ENCODE measurements around the gene FAM120A. TPM values are rescaled to one million over a fixed set of nuclear protein-coding genes. Genes with fewer than 3 reads are reported as not detected.
A peak's percentile ranks its signal among the peaks of the same experiment; 100 is the strongest.

Gene FAM120A
- total RNA-seq, 1 donor from 2014 or later, result 93.1 TPM

DNA sequence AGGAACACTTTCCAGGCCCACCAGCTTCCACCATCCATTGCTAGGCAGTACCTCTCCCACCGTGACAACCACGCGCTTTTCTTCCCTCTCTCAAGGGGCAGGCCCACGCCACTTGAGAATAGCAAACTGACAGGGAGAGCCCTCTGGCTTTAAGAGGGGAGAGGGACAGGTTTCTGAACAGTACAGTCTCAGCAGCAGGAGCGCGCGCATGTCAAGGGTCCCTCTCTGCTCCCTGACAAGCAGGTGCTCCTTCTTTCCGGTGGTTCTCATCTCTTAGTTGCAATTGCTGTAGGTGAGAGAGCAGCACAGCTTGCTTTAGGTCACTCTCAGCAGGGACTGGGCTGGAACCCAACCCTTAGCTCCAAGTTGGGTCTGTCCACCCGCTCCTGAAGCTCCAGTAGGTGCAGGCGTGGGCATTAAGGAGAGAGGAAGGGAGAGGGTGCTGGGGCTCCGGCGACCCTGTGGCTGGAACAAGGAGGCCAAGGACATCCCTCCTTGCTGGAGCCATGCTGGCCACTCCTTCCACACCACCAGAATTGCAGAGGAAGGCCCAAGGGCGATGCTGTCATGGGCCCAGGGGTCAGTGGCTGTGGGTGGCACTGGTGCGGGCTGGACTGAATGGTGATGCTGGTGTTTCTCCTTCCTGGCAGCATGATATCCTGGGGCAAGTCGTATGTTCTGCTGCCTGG lies 115.9 kb downstream of the FAM120A start:
- TF ChIP-seq, protein P1, sequence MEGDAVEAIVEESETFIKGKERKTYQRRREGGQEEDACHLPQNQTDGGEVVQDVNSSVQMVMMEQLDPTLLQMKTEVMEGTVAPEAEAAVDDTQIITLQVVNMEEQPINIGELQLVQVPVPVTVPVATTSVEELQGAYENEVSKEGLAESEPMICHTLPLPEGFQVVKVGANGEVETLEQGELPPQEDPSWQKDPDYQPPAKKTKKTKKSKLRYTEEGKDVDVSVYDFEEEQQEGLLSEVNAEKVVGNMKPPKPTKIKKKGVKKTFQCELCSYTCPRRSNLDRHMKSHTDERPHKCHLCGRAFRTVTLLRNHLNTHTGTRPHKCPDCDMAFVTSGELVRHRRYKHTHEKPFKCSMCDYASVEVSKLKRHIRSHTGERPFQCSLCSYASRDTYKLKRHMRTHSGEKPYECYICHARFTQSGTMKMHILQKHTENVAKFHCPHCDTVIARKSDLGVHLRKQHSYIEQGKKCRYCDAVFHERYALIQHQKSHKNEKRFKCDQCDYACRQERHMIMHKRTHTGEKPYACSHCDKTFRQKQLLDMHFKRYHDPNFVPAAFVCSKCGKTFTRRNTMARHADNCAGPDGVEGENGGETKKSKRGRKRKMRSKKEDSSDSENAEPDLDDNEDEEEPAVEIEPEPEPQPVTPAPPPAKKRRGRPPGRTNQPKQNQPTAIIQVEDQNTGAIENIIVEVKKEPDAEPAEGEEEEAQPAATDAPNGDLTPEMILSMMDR (IDR thresholded peaks at IDR 0.05), result no peak
- Mint-ChIP-seq H3K4me1 (ENCODE audit: unreplicated experiment) (peaks cover 20% of the 10 kb centered on the region), H3K4me3 (ENCODE audit: unreplicated experiment) (peak overlapping the region; percentile 69), H3K27ac (ENCODE audit: unreplicated experiment) (peak overlapping the region; percentile 89), H3K27me3 (ENCODE audit: unreplicated experiment) (no peaks in the 10 kb centered on the region), H3K9me3 (ENCODE audit: unreplicated experiment) (peaks cover 11% of the 10 kb centered on the region), H3K36me3 (ENCODE audit: unreplicated experiment) (peaks cover 28% of the 10 kb centered on the region)
- DNase-seq (ENCODE audit: extremely low spot score, unreplicated experiment), result no peak

- no peak for DNase-seq (ENCODE audit: extremely low spot score, unreplicated experiment)
- Mint-ChIP-seq H3K4me3 (ENCODE audit: unreplicated experiment) (no peak overlapping the region), H3K9me3 (ENCODE audit: unreplicated experiment) (peaks cover 11% of the 10 kb centered on the region), H3K36me3 (ENCODE audit: unreplicated experiment) (peaks cover 22% of the 10 kb centered on the region), H3K4me1 (ENCODE audit: unreplicated experiment) (peaks cover 20% of the 10 kb centered on the region), H3K27me3 (ENCODE audit: unreplicated experiment) (no peaks in the 10 kb centered on the region), H3K27ac (ENCODE audit: unreplicated experiment) (peak overlapping the region; percentile 7)
- TF ChIP-seq, protein P1 (IDR thresholded peaks at IDR 0.05), result no peak
Measured at GRCh38 chr9:93568169-93568568, 116.7 kb downstream of the FAM120A start.

- no peak overlapping the region for H3K27ac Mint-ChIP-seq (ENCODE audit: unreplicated experiment)
- H3K27me3 Mint-ChIP-seq (ENCODE audit: unreplicated experiment), result no peaks in the 10 kb centered on the region
- H3K36me3 Mint-ChIP-seq (ENCODE audit: unreplicated experiment), result peaks cover 10% of the 10 kb centered on the region
- DNase-seq (ENCODE audit: extremely low spot score, unreplicated experiment), result peak; percentile 69
- peaks cover 11% of the 10 kb centered on the region for H3K9me3 Mint-ChIP-seq (ENCODE audit: unreplicated experiment)
- TF ChIP-seq, protein P1 (IDR thresholded peaks at IDR 0.05), result no peak
- no peak overlapping the region for H3K4me3 Mint-ChIP-seq (ENCODE audit: unreplicated experiment)
- peaks cover 24% of the 10 kb centered on the region for H3K4me1 Mint-ChIP-seq (ENCODE audit: unreplicated experiment)
Measured at GRCh38 chr9:93569621-93570174, 118.2 kb downstream of the FAM120A start.

DNA sequence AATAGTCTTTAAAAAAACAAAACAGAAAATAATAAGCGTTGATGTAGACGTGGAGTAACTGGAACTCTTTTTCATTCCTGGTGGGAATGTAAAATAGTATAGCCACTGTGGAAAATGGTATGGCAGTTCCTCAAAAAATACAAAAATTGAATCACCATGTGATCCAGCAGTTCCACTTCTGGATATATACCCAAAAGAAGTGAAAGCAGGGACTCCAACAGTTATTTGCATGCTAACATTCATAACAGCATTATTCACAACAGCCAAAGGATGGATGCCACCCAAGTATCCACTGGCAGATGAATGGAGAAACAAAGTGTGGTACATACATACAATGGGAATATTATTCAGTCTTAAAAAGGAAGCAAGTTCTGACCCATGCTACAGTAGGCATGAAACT lies 120.7 kb downstream of the FAM120A start:
- TF ChIP-seq, protein P1 (IDR thresholded peaks at IDR 0.05), result no peak
- H3K27ac Mint-ChIP-seq (ENCODE audit: unreplicated experiment), result no peak overlapping the region
- H3K27me3 Mint-ChIP-seq (ENCODE audit: unreplicated experiment), result no peaks in the 10 kb centered on the region
- H3K4me1 Mint-ChIP-seq (ENCODE audit: unreplicated experiment), result peaks cover 19% of the 10 kb centered on the region
- H3K9me3 Mint-ChIP-seq (ENCODE audit: unreplicated experiment), result peaks cover 11% of the 10 kb centered on the region
- no peak overlapping the region for H3K4me3 Mint-ChIP-seq (ENCODE audit: unreplicated experiment)
- DNase-seq (ENCODE audit: extremely low spot score, unreplicated experiment), result no peak
- H3K36me3 Mint-ChIP-seq (ENCODE audit: unreplicated experiment), result peaks cover 10% of the 10 kb centered on the region

- peak overlapping the region; percentile 39 for H3K27ac Mint-ChIP-seq (ENCODE audit: unreplicated experiment)
- no peak for DNase-seq (ENCODE audit: extremely low spot score, unreplicated experiment)
- peaks cover 10% of the 10 kb centered on the region for H3K36me3 Mint-ChIP-seq (ENCODE audit: unreplicated experiment)
- H3K4me1 Mint-ChIP-seq (ENCODE audit: unreplicated experiment), result peaks cover 19% of the 10 kb centered on the region
- TF ChIP-seq, protein P1 (IDR thresholded peaks at IDR 0.05), result no peak
- H3K27me3 Mint-ChIP-seq (ENCODE audit: unreplicated experiment), result no peaks in the 10 kb centered on the region
- H3K9me3 Mint-ChIP-seq (ENCODE audit: unreplicated experiment), result peaks cover 11% of the 10 kb centered on the region
- H3K4me3 Mint-ChIP-seq (ENCODE audit: unreplicated experiment), result no peak overlapping the region
Measured at GRCh38 chr9:93572636-93573515, 121.4 kb downstream of the FAM120A start.
